Ishikawa (cell line): ENCODE results near the gene NEK7.

ENCODE experiments used
- CEBPB ChIP-seq: IDR thresholded peaks from 2 replicates; pipeline ENCODE4 v1.6.1; 2012
- CREB1 ChIP-seq: IDR thresholded peaks from 2 replicates; pipeline ENCODE4 v1.6.1; 2012; ENCODE audit warnings: low read depth
- EGR1 ChIP-seq: IDR thresholded peaks from 2 replicates; pipeline ENCODE4 v1.6.1; 2012
- EP300 ChIP-seq: IDR thresholded peaks from 2 replicates; pipeline ENCODE4 v1.6.1; 2012; ENCODE audit warnings: borderline replicate concordance
- FOXM1 ChIP-seq: IDR thresholded peaks from 2 replicates; pipeline ENCODE4 v1.6.1; 2012; ENCODE audit warnings: low read depth, borderline replicate concordance
- MAX ChIP-seq: IDR thresholded peaks from 2 replicates; pipeline ENCODE4 v1.6.1; 2012
- NFIC ChIP-seq: IDR thresholded peaks from 2 replicates; pipeline ENCODE4 v1.6.1; 2012
- RAD21 ChIP-seq: IDR thresholded peaks from 2 replicates; pipeline ENCODE4 v1.6.1; 2012; ENCODE audit warnings: low read depth
- REST ChIP-seq: IDR thresholded peaks from 2 replicates; pipeline ENCODE4 v1.6.1; 2012; ENCODE audit warnings: low read depth, mild to moderate bottlenecking
- TAF1 ChIP-seq: IDR thresholded peaks from 2 replicates; pipeline ENCODE4 v1.6.1; 2012; ENCODE audit warnings: low read depth, mild to moderate bottlenecking
- TCF12 ChIP-seq: IDR thresholded peaks from 2 replicates; pipeline ENCODE4 v1.6.1; 2012; ENCODE audit warnings: low read depth
- TEAD4 ChIP-seq: IDR thresholded peaks from 2 replicates; pipeline ENCODE4 v1.6.1; 2012
- USF1 ChIP-seq: IDR thresholded peaks from 2 replicates; pipeline ENCODE4 v1.6.1; 2012
- YY1 ChIP-seq: IDR thresholded peaks from 2 replicates; pipeline ENCODE4 v1.6.1; 2012; ENCODE audit warnings: low read depth
- ZBTB7A ChIP-seq: IDR thresholded peaks from 2 replicates; pipeline ENCODE4 v1.6.1; 2012; ENCODE audit warnings: low read depth

Gene NEK7

GRCh38 chr1:198173832-198174231 is 17.0 kb downstream of the NEK7 start:
- TF ChIP-seq ZBTB7A (no peak), EP300 (no peak), USF1 (no peak), TAF1 (no peak), FOXM1 (no peak), MAX (no peak), REST (no peak), EGR1 (no peak), RAD21 (no peak), CREB1 (no peak), CEBPB (no peak)

- TF ChIP-seq REST (no peak), EGR1 (no peak), YY1 (no peak), FOXM1 (no peak), EP300 (no peak), TAF1 (no peak), CEBPB (no peak), USF1 (no peak), RAD21 (no peak), MAX (no peak), TEAD4 (no peak), CREB1 (no peak), NFIC (no peak), TCF12 (no peak)
These were observed 17.5 kb downstream of the NEK7 start for GRCh38 chr1:198174297-198174696.

- TF ChIP-seq USF1, result no peak
- TF ChIP-seq CEBPB, result no peak
- TF ChIP-seq ZBTB7A, result no peak
- TF ChIP-seq TEAD4, result no peak
- no peak for TF ChIP-seq FOXM1
These were observed 18.8 kb downstream of the NEK7 start for GRCh38 chr1:198175423-198176170.

GRCh38 chr1:198176179-198176578 is 19.4 kb downstream of the NEK7 start:
- TF ChIP-seq CREB1 (no peak), FOXM1 (no peak), TEAD4 (no peak), REST (no peak), MAX (no peak), YY1 (no peak)
